NCI-H446 (cell line): ENCODE results near the gene EOLA1.
"Not testable (repeated sequence)": the region's sequence is repeated elsewhere in the genome, so short reads cannot be mapped to it uniquely, and the experiment has no call there.

Source experiments
- DNase-seq, 2 experiments: peaks; one replicate each; lab custom pipeline; 2025; lab: John Stamatoyannopoulos, UW

The EOLA1 gene

GRCh38 chrX:149545545-149546543, 5.0 kb downstream of the EOLA1 start:
- peak in 1 of 2 experiments; percentile 1 for DNase-seq

DNA sequence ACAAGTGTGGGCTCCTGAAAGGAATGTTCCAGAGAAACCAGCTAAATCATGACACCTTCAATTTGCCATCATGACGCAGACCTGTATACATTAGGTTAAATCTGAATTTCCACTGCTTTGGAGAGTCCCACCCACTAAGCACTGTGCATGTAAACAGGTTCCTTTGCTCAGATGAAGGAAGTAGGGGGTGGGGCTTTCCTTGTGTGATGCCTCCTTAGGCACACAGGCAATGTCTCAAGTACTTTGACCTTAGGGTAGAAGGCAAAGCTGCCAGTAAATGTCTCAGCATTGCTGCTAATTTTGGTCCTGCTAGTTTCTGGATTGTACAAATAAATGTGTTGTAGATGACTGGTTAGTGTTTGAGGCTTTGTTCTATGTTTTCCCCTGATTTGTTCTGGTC, 6.2 kb downstream of the EOLA1 start:
- not testable (repeated sequence) for DNase-seq

DNA sequence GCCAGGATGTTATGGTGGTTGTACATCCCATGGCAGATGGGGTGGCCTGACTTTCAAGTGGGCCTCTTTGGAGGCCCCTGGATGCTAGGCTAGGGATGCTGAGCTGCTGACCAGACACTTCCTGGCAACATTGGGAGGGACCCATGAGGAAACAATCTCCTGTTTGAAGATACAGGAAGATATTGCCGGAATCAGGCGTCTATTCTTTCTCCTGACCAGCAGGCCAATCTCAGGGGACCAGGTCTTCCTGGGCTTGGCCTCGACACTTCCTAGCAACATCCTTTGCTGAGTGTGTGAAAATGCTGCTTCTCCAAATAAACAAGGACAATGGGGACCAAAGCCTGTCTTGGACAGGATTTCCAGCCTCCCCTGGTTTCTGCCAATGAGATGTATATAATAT, 7.0 kb downstream of the EOLA1 start:
- not testable (repeated sequence) for DNase-seq

DNA sequence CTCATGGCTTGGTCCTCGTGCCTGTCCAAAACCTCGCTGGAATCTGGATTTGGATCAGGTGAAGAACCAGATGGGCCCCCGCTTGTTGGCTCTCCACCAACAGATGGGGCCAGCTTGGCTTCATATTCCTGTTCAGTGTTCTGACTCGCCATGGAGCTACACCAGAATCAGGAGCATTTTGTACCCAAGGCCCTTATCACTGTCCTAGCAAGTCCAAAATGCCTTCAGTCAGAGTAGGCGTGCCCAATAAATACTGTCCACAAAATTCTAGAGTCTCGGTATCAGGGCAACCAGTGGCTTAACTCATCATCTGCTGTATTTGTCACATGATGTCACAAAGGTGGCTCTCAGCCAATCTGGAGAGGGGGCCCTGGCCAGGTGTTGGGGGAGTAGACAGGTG, 8.9 kb downstream of the EOLA1 start, which contains the start of gene HSFX3:
TSS of gene HSFX3 (minus strand) at position 224 of the 400 bp plus-strand sequence. CDS start at position 152, 72 bp downstream.
- DNase-seq = not testable (repeated sequence)

GRCh38 chrX:149550454-149550853, 9.6 kb downstream of the EOLA1 start:
- not testable (repeated sequence) for DNase-seq

DNA sequence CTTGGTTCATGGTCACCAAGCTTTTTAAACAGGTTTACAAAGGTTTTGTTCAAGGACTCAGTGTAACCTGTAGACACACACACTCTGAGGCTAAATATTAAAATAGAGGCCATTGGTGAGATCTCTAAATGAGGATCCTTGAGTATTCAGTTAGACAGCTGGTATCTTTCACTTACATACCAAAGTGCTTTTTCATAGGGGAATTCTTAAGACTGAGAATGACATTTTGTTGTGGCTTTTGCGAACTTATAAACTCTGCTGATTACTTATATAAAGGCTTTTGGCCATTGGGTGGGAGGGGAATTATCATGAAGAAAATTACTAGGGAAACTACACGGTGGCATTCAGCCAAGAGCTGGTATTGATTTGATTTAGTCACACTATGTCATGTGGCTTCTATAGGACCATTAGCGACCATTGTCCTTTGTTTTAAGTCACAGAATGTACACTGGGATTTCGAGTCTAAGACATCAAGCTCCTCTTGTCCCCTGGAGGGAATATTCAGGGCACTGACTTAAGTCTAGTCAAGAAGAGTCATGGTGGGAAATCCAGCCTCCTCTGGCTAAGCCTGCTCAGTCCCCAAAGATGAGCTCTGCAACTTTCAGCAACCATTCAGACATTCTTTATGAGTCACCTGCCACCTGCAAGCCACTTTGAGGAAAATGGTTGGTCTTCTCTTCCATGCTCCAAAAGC, 10.6 kb downstream of the EOLA1 start:
- not testable (repeated sequence) for DNase-seq

- DNase-seq = not testable (repeated sequence)
Measured at GRCh38 chrX:149551939-149552248, 11.1 kb downstream of the EOLA1 start.

DNA sequence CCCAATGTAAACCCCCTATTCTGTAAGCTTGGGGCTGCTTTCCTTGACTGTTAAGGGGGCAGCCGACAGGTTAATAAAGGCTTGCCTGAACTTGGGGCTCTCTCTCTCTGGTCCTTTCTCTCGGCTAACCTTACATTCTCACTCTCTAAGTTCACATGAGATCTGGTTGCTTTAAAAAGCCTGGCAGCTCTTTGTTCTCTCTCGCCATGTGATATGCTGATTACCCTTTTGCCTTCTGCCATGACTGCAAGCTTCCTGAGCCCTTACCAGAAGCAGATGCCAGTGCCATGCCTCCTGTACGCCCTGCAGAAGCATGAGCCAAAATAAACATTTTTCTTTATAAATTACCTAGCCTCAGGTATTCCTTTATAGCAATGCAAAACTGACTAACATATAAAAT, 14.4 kb downstream of the EOLA1 start:
- DNase-seq = not testable (repeated sequence)

DNA sequence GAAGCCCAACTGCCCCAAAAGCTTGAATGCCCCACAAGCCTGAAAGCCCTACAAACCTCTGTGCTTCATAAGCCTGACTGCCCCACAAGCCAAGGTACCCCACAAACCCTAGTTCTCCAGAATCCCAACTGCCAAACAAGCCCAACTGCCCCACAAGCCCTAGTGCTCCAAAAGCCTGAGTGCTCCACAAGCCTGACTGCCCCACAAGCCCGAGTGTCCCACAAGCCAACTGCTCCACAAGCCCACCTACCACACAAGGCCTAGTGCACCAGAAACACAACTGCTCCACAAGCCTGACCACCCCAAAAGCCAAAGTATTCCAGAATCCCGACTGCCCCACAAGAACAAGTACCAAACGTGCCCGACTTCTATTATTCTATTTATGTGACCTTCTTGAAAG, 22.5 kb downstream of the EOLA1 start:
- DNase-seq = no peak

DNA sequence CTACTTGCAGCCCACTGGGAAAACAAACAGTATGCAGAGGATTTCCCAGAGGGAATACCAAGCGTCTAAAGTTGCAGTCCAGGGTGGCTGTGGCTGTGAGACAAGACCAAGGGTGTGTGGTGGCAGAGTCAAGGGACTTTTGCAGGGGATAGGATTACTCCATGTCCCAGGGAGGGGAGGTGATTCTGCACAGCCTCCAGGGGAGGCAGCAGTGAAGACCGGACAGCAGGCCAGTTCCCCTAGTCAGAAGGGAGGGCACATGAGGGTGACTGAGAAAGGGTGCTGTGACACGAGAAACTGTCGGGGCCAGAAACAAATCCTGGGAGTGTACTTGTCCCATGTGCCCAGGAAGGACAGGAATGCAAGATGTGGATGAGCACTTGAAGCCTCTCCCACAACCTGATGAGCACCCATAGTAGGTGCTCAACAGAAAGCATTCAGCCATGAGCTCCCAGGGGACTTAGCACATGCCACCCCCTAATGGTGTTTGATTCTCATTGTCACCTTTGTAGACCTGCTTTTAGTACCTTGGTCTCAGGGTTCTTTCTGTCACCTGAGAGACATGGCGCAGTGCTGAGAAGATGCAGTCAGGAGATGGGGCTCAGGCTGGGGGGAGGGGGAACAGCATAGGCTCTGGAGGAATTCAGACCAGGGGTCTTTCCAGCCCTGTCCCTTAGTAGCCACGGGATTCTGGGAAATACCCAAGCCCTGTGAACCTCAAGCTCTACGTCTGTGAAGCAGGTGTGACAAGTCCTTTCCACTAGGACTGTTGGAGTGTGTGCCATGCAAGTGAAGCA, 27.0 kb downstream of the EOLA1 start:
- no peak for DNase-seq

DNA sequence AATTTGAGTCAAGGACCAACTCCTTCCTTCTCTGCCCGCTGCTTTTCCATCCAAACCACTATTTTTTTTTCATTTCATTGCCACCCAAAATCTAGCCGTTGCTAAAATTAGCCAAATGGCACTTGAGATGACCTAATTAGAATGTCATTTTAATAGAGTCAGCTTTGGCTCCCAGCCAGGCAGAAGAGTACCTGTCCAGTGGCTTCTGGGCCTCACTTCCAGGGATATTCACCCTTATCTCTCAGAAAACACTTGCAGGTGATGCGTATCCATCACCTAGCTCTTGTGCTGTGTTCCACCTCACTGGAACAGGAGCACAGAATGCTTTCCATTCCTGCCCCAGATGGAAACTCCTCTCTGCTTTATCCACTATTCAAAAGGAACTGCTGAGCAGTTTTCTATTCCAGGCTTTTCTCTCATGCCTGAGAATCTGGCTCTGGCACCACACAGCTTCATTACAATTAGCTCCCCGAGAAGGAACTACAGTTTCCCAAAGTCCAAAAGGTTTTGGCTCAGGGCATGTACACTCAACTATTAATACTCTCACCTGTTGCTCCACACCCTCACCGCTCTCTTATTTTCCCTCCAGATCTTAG, 28.0 kb downstream of the EOLA1 start:
- no peak for DNase-seq

- DNase-seq = no peak
Measured at GRCh38 chrX:149569770-149570169, 29.0 kb downstream of the EOLA1 start.

DNA sequence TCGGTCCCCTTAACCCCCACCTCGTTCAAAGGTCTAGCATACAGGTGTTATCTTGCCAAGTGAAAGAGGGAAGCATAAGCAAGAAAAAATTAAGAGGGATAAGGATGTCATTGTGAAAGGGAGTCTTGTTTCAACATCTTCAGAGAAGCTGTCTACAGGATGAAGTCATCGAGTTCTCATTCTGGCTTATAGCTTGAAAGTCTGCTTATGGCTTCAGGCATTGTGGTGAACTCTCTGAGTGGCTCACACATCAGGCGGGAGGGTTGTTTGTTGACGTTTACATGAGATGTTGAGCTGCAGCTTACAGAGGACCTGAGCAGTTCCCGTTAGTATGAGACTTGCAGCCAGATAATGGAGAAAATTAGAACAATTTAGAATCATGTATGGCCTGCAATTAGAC, 29.9 kb downstream of the EOLA1 start:
- no peak for DNase-seq

DNA sequence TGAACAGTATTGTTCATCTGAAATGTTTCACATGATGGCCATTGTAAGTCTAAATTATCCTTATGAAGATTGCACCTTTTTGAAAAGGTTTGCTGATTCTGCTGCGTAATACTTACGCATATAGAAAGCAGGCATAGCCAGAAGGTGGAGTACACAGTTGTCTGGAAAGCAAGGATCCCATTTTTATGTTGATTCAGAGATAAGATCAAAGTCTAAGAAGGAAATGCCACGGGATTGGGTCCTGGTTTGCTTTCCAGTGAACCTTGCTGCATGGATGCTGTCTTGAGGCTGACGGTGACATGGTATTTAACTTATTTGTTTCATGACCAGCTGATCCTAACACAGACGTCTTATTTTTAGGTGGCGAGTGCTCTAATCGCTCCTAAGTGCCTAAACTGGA, 31.0 kb downstream of the EOLA1 start:
- DNase-seq = no peak

DNA sequence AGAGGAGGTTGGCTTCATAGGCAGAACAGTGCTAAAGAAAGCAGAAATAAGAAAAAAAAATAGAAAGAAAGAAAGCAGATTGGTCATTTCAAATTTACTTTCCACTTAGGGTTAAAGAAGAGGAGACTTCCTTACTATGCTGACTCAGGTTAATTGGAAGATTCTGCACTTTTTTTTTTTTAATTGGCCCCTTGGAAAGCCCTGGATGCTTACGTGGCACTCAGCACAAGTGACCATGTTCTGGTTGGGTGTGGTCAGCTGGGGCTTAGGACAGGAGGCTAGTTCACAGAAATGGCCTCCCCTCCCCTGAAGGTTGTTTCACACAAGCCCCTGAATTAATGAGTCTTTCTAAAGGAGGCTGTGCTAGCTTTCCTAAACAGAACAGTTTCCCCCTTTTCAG, 31.9 kb downstream of the EOLA1 start:
- no peak for DNase-seq

GRCh38 chrX:149573456-149573855, 32.6 kb downstream of the EOLA1 start:
- DNase-seq = not testable (repeated sequence)

DNA sequence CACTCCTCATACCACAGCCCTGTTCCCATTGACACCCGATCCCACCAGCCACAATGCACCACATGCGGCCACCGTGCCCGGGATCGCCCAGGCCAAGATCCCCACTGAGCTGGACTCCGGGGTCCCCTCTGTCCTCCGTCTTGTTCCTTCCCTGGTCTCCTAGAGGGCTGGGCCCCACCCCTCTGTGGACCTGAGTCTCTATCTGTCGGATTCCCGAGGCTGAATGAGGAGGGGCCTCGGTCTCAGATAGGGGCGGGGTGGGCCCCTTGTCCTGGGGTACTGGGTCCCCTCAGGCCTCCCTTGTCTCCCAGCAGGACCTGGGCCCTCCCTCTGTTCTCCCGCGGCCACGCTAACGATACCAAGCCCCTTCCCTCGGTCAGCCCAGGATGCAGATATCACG, 44.8 kb downstream of the EOLA1 start:
- not testable (repeated sequence) for DNase-seq

GRCh38 chrX:149587359-149587758, 46.5 kb downstream of the EOLA1 start, which contains the start of gene MAGEA9B:
MAGEA9B (minus strand) TSS chrX:149587459; CDS start chrX:149583179, 4,280 bp downstream.
- DNase-seq = not testable (repeated sequence)

GRCh38 chrX:149590993-149591392, 50.2 kb downstream of the EOLA1 start:
- DNase-seq = not testable (repeated sequence)

- not testable (repeated sequence) for DNase-seq
Measured at GRCh38 chrX:149595214-149595613, 54.4 kb downstream of the EOLA1 start, which contains the start of gene HSFX2. HSFX2 (minus strand) TSS chrX:149595314; CDS start chrX:149594700, 614 bp downstream.

- not testable (repeated sequence) for DNase-seq
Measured at GRCh38 chrX:149595943-149596342, 55.1 kb downstream of the EOLA1 start.
